Measurements from ENCODE around the gene BEAN1. TPM values are rescaled to one million over a fixed set of nuclear protein-coding genes. Genes with fewer than 3 reads are reported as not detected.
A peak's percentile ranks its signal among the peaks of the same experiment; 100 is the strongest.

Gene BEAN1
- polyA plus RNA-seq, 3 donors, result 0.12 to 0.81 TPM; not detected in 1

- no peak overlapping the region for H3K9ac ChIP-seq (ENCODE audit: insufficient read depth, low read length, poor library complexity, severe bottlenecking)
- H4K20me1 ChIP-seq (ENCODE audit: insufficient read depth, low read length), result no peaks in the 10 kb centered on the region
- WGBS (ENCODE audit: insufficient coverage), result 40% methylated on average over 3 of the region's 8 CpGs
- no peak overlapping the region for H3K4me3 Mint-ChIP-seq
- no peak for TF ChIP-seq CTCF (IDR thresholded peaks at IDR 0.05)
- H3K27ac ChIP-seq (ENCODE audit: low read depth in 1 of 2, low read length in 2 of 2), result no peak overlapping the region
- peaks cover 0 to 14% (median 6%) of the 10 kb centered on the region in 3 donors for H3K27me3 Mint-ChIP-seq (ENCODE audit: low read depth in 3 of 3)
- no peaks in the 10 kb centered on the region for H3K36me3 ChIP-seq (replicated peaks in 1 of 2; ENCODE audit: control insufficient read depth in 1 of 2, insufficient read depth in 2 of 2, low read length in 2 of 2)
- DNase-seq, result peak in 2 of 3 donors; percentile 10 to 20
- intact Hi-C loops (cut with micrococcal nuclease), result no loop called here
- peak overlapping the region in 4 of 7 donors; percentile 11 to 81 (median 39) for H3K27ac Mint-ChIP-seq
- no peak overlapping the region for H2AFZ ChIP-seq (ENCODE audit: insufficient read depth, low read depth, low read length, poor library complexity, severe bottlenecking)
- no peak overlapping the region for H3K4me2 ChIP-seq (replicated peaks; ENCODE audit: extremely low read depth, low read length, poor library complexity, severe bottlenecking)
- no peak overlapping the region for H3K4me3 ChIP-seq (replicated peaks in 1 of 3; ENCODE audit: low read depth in 2 of 3, low read length in 3 of 3)
- peaks cover 30 to 31% of the 10 kb centered on the region in 2 donors for H3K4me1 ChIP-seq (ENCODE audit: control insufficient read depth in 1 of 2, insufficient read depth in 2 of 2, low read length in 2 of 2)
- H3K36me3 Mint-ChIP-seq, result peaks cover 28 to 33% of the 10 kb centered on the region in 2 donors
- H3K79me2 ChIP-seq (ENCODE audit: insufficient read depth, low read length), result no peaks in the 10 kb centered on the region
- peaks cover 39% of the 10 kb centered on the region for H3K4me1 Mint-ChIP-seq
- H3K9me3 Mint-ChIP-seq, result peaks cover 0 to 3% (median 0%) of the 10 kb centered on the region in 7 donors
- H3K27me3 ChIP-seq (ENCODE audit: control insufficient read depth in 2 of 2, insufficient read depth in 2 of 2, low read length in 2 of 2), result no peaks in the 10 kb centered on the region
- H3K9me3 ChIP-seq (replicated peaks in 1 of 2; ENCODE audit: control insufficient read depth in 1 of 2, insufficient read depth in 1 of 2, low read length in 2 of 2), result no peaks in the 10 kb centered on the region
Observed at GRCh38 chr16:66490774-66491715, 64.0 kb downstream of the BEAN1 start.

GRCh38 chr16:66491716-66492064, 64.6 kb downstream of the BEAN1 start:
- 90% methylated on average over 6 of the region's 7 CpGs for WGBS (ENCODE audit: insufficient coverage)
- H3K4me2 ChIP-seq (replicated peaks; ENCODE audit: extremely low read depth, low read length, poor library complexity, severe bottlenecking), result no peak overlapping the region
- H3K4me3 ChIP-seq (replicated peaks in 1 of 3; ENCODE audit: low read depth in 2 of 3, low read length in 3 of 3), result no peak overlapping the region
- H3K36me3 ChIP-seq (replicated peaks in 1 of 2; ENCODE audit: control insufficient read depth in 1 of 2, insufficient read depth in 2 of 2, low read length in 2 of 2), result no peaks in the 10 kb centered on the region
- peaks cover 0 to 16% (median 6%) of the 10 kb centered on the region in 3 donors for H3K27me3 Mint-ChIP-seq (ENCODE audit: low read depth in 3 of 3)
- H3K27me3 ChIP-seq (ENCODE audit: control insufficient read depth in 2 of 2, insufficient read depth in 2 of 2, low read length in 2 of 2), result no peaks in the 10 kb centered on the region
- DNase-seq, result no peak
- H4K20me1 ChIP-seq (ENCODE audit: insufficient read depth, low read length), result no peaks in the 10 kb centered on the region
- H3K4me1 ChIP-seq (ENCODE audit: control insufficient read depth in 1 of 2, insufficient read depth in 2 of 2, low read length in 2 of 2), result peaks cover 23 to 25% of the 10 kb centered on the region in 2 donors
- H3K27ac Mint-ChIP-seq, result no peak overlapping the region
- H3K36me3 Mint-ChIP-seq, result peaks cover 30 to 39% of the 10 kb centered on the region in 2 donors
- no peak overlapping the region for H2AFZ ChIP-seq (ENCODE audit: insufficient read depth, low read depth, low read length, poor library complexity, severe bottlenecking)
- no peaks in the 10 kb centered on the region for H3K9me3 ChIP-seq (replicated peaks in 1 of 2; ENCODE audit: control insufficient read depth in 1 of 2, insufficient read depth in 1 of 2, low read length in 2 of 2)
- H3K27ac ChIP-seq (ENCODE audit: low read depth in 1 of 2, low read length in 2 of 2), result no peak overlapping the region
- TF ChIP-seq CTCF (IDR thresholded peaks at IDR 0.05), result no peak
- H3K4me1 Mint-ChIP-seq, result peaks cover 32% of the 10 kb centered on the region
- no peaks in the 10 kb centered on the region for H3K79me2 ChIP-seq (ENCODE audit: insufficient read depth, low read length)
- intact Hi-C loops (cut with micrococcal nuclease), result no loop called here
- peaks cover 0 to 5% (median 0%) of the 10 kb centered on the region in 7 donors for H3K9me3 Mint-ChIP-seq
- no peak overlapping the region for H3K4me3 Mint-ChIP-seq
- H3K9ac ChIP-seq (ENCODE audit: insufficient read depth, low read length, poor library complexity, severe bottlenecking), result no peak overlapping the region
